Mesendoderm (in vitro differentiated cells): ENCODE results near the gene ZNF831.

ENCODE experiments used
- DNase-seq: peaks from one replicate; pipeline ENCODE4 v3.0.0; 2013
- H2AK5ac ChIP-seq: 2 replicates; pipeline ENCODE4 v1.6.1; 2013; ENCODE audit warnings: low read length, inconsistent platforms
- H2BK120ac ChIP-seq: 2 replicates; pipeline ENCODE4 v1.6.1; 2013; ENCODE audit warnings: low read depth, mild to moderate bottlenecking, low read length, moderate library complexity, mixed read lengths
- H2BK15ac ChIP-seq: replicated peaks from 2 replicates; pipeline ENCODE4 v1.6.1; 2013; ENCODE audit warnings: low read depth, mild to moderate bottlenecking, moderate library complexity
- H2BK5ac ChIP-seq: 2 replicates; pipeline ENCODE4 v1.6.1; 2013; ENCODE audit warnings: low read length, inconsistent platforms
- H3K18ac ChIP-seq: 2 replicates; pipeline ENCODE4 v1.6.1; 2013; ENCODE audit warnings: mild to moderate bottlenecking, low read length, mixed read lengths
- H3K23ac ChIP-seq: one replicate; pipeline ENCODE4 v1.6.1; 2013; ENCODE audit warnings: low read length
- H3K27ac ChIP-seq: 2 replicates; pipeline ENCODE4 v1.5.1; 2013; ENCODE audit warnings: low read depth, mild to moderate bottlenecking, inconsistent platforms, low read length, moderate library complexity
- H3K27me3 ChIP-seq: 2 replicates; pipeline ENCODE4 v1.6.1; 2013; ENCODE audit warnings: low read length, control low read depth, mild to moderate bottlenecking, inconsistent platforms; ENCODE audit not compliant: insufficient read depth, poor library complexity
- H3K36me3 ChIP-seq: 2 replicates; pipeline ENCODE4 v1.6.1; 2013; ENCODE audit warnings: low read length, inconsistent platforms; ENCODE audit not compliant: control insufficient read depth, insufficient read depth
- H3K4ac ChIP-seq: one replicate; pipeline ENCODE4 v1.6.1; 2013; ENCODE audit warnings: low read depth, mild to moderate bottlenecking, low read length, moderate library complexity
- H3K4me1 ChIP-seq: 2 replicates; pipeline ENCODE4 v1.6.1; 2013; ENCODE audit warnings: low read depth, low read length, inconsistent platforms; ENCODE audit not compliant: control insufficient read depth
- H3K4me2 ChIP-seq: 2 replicates; pipeline ENCODE4 v1.6.1; 2013; ENCODE audit warnings: low read length
- H3K4me3 ChIP-seq: 2 replicates; pipeline ENCODE4 v1.5.1; 2013; ENCODE audit warnings: mild to moderate bottlenecking, low read length
- H3K56ac ChIP-seq: one replicate; pipeline ENCODE4 v1.6.1; 2013; ENCODE audit warnings: low read length
- H3K79me1 ChIP-seq: 2 replicates; pipeline ENCODE4 v1.6.1; 2013; ENCODE audit warnings: low read length, inconsistent platforms
- H3K79me2 ChIP-seq: 2 replicates; pipeline ENCODE4 v1.6.1; 2013; ENCODE audit warnings: mild to moderate bottlenecking, low read length; ENCODE audit not compliant: control insufficient read depth, insufficient read depth
- H3K9ac ChIP-seq: 2 replicates; pipeline ENCODE4 v1.6.1; 2013; ENCODE audit warnings: low read length, inconsistent platforms
- H4K5ac ChIP-seq: one replicate; pipeline ENCODE4 v1.6.1; 2013; ENCODE audit warnings: low read length
- H4K8ac ChIP-seq: one replicate; pipeline ENCODE4 v1.6.1; 2013; ENCODE audit warnings: low read depth, mild to moderate bottlenecking, control low read depth, low read length, moderate library complexity
- WGBS: extraction: QIAGEN DNeasy Blood & Tissue Kit; methylation state at CpG from one replicate; pipeline ENCODE4 v1.1.7; 2013; ENCODE audit warnings: low lambda C conversion rate, missing lambda C conversion rate; ENCODE audit not compliant: insufficient coverage; ENCODE audit errors: extremely low coverage; 5-methylcytosine and 5-hydroxymethylcytosine counted together

ZNF831 gene

GRCh38 chr20:59217794-59218280, 54.2 kb downstream of the ZNF831 start:
- Histone ChIP-seq H3K4ac (no peak overlapping the region), H2AK5ac (no peak overlapping the region), H4K5ac (no peak overlapping the region), H3K27ac (no peak overlapping the region), H2BK15ac (no peak overlapping the region), H2BK5ac (no peak overlapping the region), H3K79me1 (no peaks in the 10 kb centered on the region), H4K8ac (no peak overlapping the region), H3K4me3 (no peak overlapping the region), H2BK120ac (no peak overlapping the region), H3K79me2 (no peaks in the 10 kb centered on the region), H3K4me1 (no peaks in the 10 kb centered on the region), H3K36me3 (no peaks in the 10 kb centered on the region), H3K18ac (no peak overlapping the region), H3K27me3 (no peaks in the 10 kb centered on the region), H3K9ac (no peak overlapping the region), H3K56ac (no peak overlapping the region), H3K4me2 (no peak overlapping the region), H3K23ac (no peak overlapping the region)
- DNase-seq, result no peak
- no CpG with 5 or more reads among the region's 2 CpGs for WGBS

GRCh38 chr20:59219211-59219610, 55.6 kb downstream of the ZNF831 start:
- Histone ChIP-seq H3K79me2 (no peaks in the 10 kb centered on the region), H3K27me3 (no peaks in the 10 kb centered on the region)
- no CpG with 5 or more reads among the region's 8 CpGs for WGBS

GRCh38 chr20:59220161-59220560, 56.5 kb downstream of the ZNF831 start:
- H3K79me2 ChIP-seq, result no peaks in the 10 kb centered on the region
- H3K79me1 ChIP-seq, result no peaks in the 10 kb centered on the region
- H3K27me3 ChIP-seq, result no peaks in the 10 kb centered on the region
- no peak overlapping the region for H4K5ac ChIP-seq
- no peak overlapping the region for H2BK120ac ChIP-seq
- no peak overlapping the region for H3K9ac ChIP-seq
- H2AK5ac ChIP-seq, result no peak overlapping the region
- DNase-seq, result no peak
- WGBS, result no CpG with 5 or more reads among the region's 5 CpGs
- no peak overlapping the region for H2BK15ac ChIP-seq
- H3K4me1 ChIP-seq, result no peaks in the 10 kb centered on the region
- H3K56ac ChIP-seq, result no peak overlapping the region
- H3K27ac ChIP-seq, result no peak overlapping the region
- H3K4me2 ChIP-seq, result no peak overlapping the region
- no peak overlapping the region for H2BK5ac ChIP-seq
- H4K8ac ChIP-seq, result no peak overlapping the region
- no peak overlapping the region for H3K23ac ChIP-seq
- no peaks in the 10 kb centered on the region for H3K36me3 ChIP-seq
- no peak overlapping the region for H3K4ac ChIP-seq
- no peak overlapping the region for H3K4me3 ChIP-seq
- H3K18ac ChIP-seq, result no peak overlapping the region

More at GRCh38 chr20:59219211-59219610, 55.6 kb downstream of the ZNF831 start:
- no peak overlapping the region for H3K18ac ChIP-seq
- H2BK5ac ChIP-seq, result no peak overlapping the region
- H3K4me2 ChIP-seq, result no peak overlapping the region
- no peak overlapping the region for H4K5ac ChIP-seq
- H3K56ac ChIP-seq, result no peak overlapping the region
- H3K4me1 ChIP-seq, result no peaks in the 10 kb centered on the region
- H2BK15ac ChIP-seq, result no peak overlapping the region
- H3K4ac ChIP-seq, result no peak overlapping the region
- no peak overlapping the region for H2AK5ac ChIP-seq
- no peak overlapping the region for H2BK120ac ChIP-seq
- H4K8ac ChIP-seq, result no peak overlapping the region
- DNase-seq, result no peak
- no peaks in the 10 kb centered on the region for H3K79me1 ChIP-seq
- no peak overlapping the region for H3K4me3 ChIP-seq
- no peaks in the 10 kb centered on the region for H3K36me3 ChIP-seq
- H3K27ac ChIP-seq, result no peak overlapping the region
- no peak overlapping the region for H3K9ac ChIP-seq
- H3K23ac ChIP-seq, result no peak overlapping the region

GRCh38 chr20:59221049-59221706, 57.6 kb downstream of the ZNF831 start:
- no peak overlapping the region for H2BK15ac ChIP-seq
- no peaks in the 10 kb centered on the region for H3K79me1 ChIP-seq
- no peak overlapping the region for H3K4me3 ChIP-seq
- H2BK120ac ChIP-seq, result no peak overlapping the region
- H3K4me1 ChIP-seq, result no peaks in the 10 kb centered on the region
- no peak overlapping the region for H3K4me2 ChIP-seq
- no peak overlapping the region for H2BK5ac ChIP-seq
- H3K9ac ChIP-seq, result no peak overlapping the region
- H2AK5ac ChIP-seq, result no peak overlapping the region
- H4K8ac ChIP-seq, result no peak overlapping the region
- DNase-seq, result peak; percentile 71
- H3K23ac ChIP-seq, result no peak overlapping the region
- no peak overlapping the region for H4K5ac ChIP-seq
- H3K36me3 ChIP-seq, result no peaks in the 10 kb centered on the region
- H3K27ac ChIP-seq, result no peak overlapping the region
- H3K18ac ChIP-seq, result no peak overlapping the region
- H3K4ac ChIP-seq, result no peak overlapping the region
- whole genome bisulfite sequencing, result no CpG with 5 or more reads among the region's 9 CpGs
- no peaks in the 10 kb centered on the region for H3K79me2 ChIP-seq
- H3K56ac ChIP-seq, result no peak overlapping the region
- H3K27me3 ChIP-seq, result no peaks in the 10 kb centered on the region

GRCh38 chr20:59221707-59222252, 58.2 kb downstream of the ZNF831 start:
- no peak overlapping the region for H2AK5ac ChIP-seq
- H2BK15ac ChIP-seq, result peak overlapping the region; percentile 38
- no peaks in the 10 kb centered on the region for H3K79me1 ChIP-seq
- no peak overlapping the region for H3K4me3 ChIP-seq
- peak overlapping the region; percentile 89 for H3K4ac ChIP-seq
- no peak overlapping the region for H4K5ac ChIP-seq
- DNase-seq, result no peak
- no peak overlapping the region for H4K8ac ChIP-seq
- H3K27ac ChIP-seq, result no peak overlapping the region
- H3K79me2 ChIP-seq, result no peaks in the 10 kb centered on the region
- WGBS, result no CpG with 5 or more reads among the region's 18 CpGs
- H3K27me3 ChIP-seq, result no peaks in the 10 kb centered on the region
- H2BK5ac ChIP-seq, result no peak overlapping the region
- H3K9ac ChIP-seq, result peak overlapping the region; percentile 21
- no peak overlapping the region for H3K23ac ChIP-seq
- no peaks in the 10 kb centered on the region for H3K36me3 ChIP-seq
- H3K18ac ChIP-seq, result peak overlapping the region; percentile 92
- H2BK120ac ChIP-seq, result peak overlapping the region; percentile 89
- H3K56ac ChIP-seq, result peak overlapping the region; percentile 62
- peak overlapping the region; percentile 26 for H3K4me2 ChIP-seq
- H3K4me1 ChIP-seq, result no peaks in the 10 kb centered on the region
